CD14-positive monocyte (primary cell): ENCODE data around the gene MYPN. TPM values are rescaled to one million over a fixed set of nuclear protein-coding genes. Genes with fewer than 3 reads are reported as not detected.

ENCODE experiments used
- DNase-seq, 3 donors: peaks; one replicate each; pipeline ENCODE4 v3.0.0-alpha.2; 2011 to 2022
- H2AFZ ChIP-seq: 2 replicates; pipeline ENCODE4 v1.6.0; 2012; ENCODE audit warnings: mild to moderate bottlenecking, low read depth, low read length, inconsistent platforms; ENCODE audit not compliant: insufficient read depth, poor library complexity, severe bottlenecking
- H3K27ac ChIP-seq, 2 donors: 1 replicate in 1 of 2; 2 replicates in 1 of 2; pipeline ENCODE4 v1.5.1; 2012 to 2013; ENCODE audit warnings: low read length in 2 of 2, control low read depth in 1 of 2, inconsistent platforms in 1 of 2, low read depth in 1 of 2, mild to moderate bottlenecking in 1 of 2
- H3K27me3 ChIP-seq, 2 donors: one replicate each; pipeline versions ENCODE4 v1.6.0 to v1.6.1; 2011 to 2013; ENCODE audit warnings: low read length in 2 of 2; ENCODE audit not compliant: control insufficient read depth in 2 of 2, insufficient read depth in 2 of 2
- H3K36me3 ChIP-seq, 2 donors: replicated peaks in 1 of 2; 1 replicate in 1 of 2; 2 replicates in 1 of 2; pipeline versions ENCODE4 v1.5.1 to v1.6.1; 2012 to 2013; ENCODE audit warnings: low read length in 2 of 2, control low read depth in 1 of 2, inconsistent platforms in 1 of 2, mild to moderate bottlenecking in 1 of 2; ENCODE audit not compliant: insufficient read depth in 2 of 2, control insufficient read depth in 1 of 2
- H3K4me1 ChIP-seq, 2 donors: 1 replicate in 1 of 2; 2 replicates in 1 of 2; pipeline versions ENCODE4 v1.5.1 to v1.6.1; 2012 to 2013; ENCODE audit warnings: low read length in 2 of 2, control low read depth in 1 of 2, inconsistent platforms in 1 of 2, mild to moderate bottlenecking in 1 of 2, moderate library complexity in 1 of 2; ENCODE audit not compliant: insufficient read depth in 2 of 2, control insufficient read depth in 1 of 2
- H3K4me2 ChIP-seq: replicated peaks from 2 replicates; pipeline ENCODE3; 2012; ENCODE audit warnings: low read length, moderate library complexity, mild to moderate bottlenecking; ENCODE audit not compliant: poor library complexity, severe bottlenecking; ENCODE audit errors: extremely low read depth
- H3K4me3 ChIP-seq, 3 experiments: fragments of 200-600 bp in 1 of 3; sonication (generic) in 1 of 3; replicated peaks in 1 of 3; 1 replicate in 2 of 3; 2 replicates in 1 of 3; pipeline ENCODE4 v1.5.1; 2011 to 2013; ENCODE audit warnings: low read length in 3 of 3, mild to moderate bottlenecking in 3 of 3, control low read depth in 2 of 3, low read depth in 2 of 3, inconsistent platforms in 1 of 3, moderate library complexity in 1 of 3
- H3K79me2 ChIP-seq: 2 replicates; pipeline ENCODE4 v1.6.0; 2012; ENCODE audit warnings: mild to moderate bottlenecking, control low read depth, inconsistent platforms, low read length, moderate library complexity; ENCODE audit not compliant: insufficient read depth
- H3K9ac ChIP-seq: 2 replicates; pipeline ENCODE4 v1.6.0; 2017; ENCODE audit warnings: low read length, mild to moderate bottlenecking; ENCODE audit not compliant: insufficient read depth, poor library complexity, severe bottlenecking
- H3K9me3 ChIP-seq, 2 donors: replicated peaks in 1 of 2; 1 replicate in 1 of 2; 2 replicates in 1 of 2; pipeline versions ENCODE4 v1.5.1 to v1.6.1; 2012 to 2013; ENCODE audit warnings: low read length in 2 of 2, control low read depth in 1 of 2; ENCODE audit not compliant: control insufficient read depth in 1 of 2, insufficient read depth in 1 of 2
- H4K20me1 ChIP-seq: 2 replicates; pipeline ENCODE4 v1.6.0; 2012; ENCODE audit warnings: mild to moderate bottlenecking, low read length, control low read depth, moderate library complexity; ENCODE audit not compliant: insufficient read depth
- H3K27ac Mint-ChIP-seq, 7 donors: one replicate each; pipeline ENCODE4 v1.8.0; 2020; ENCODE audit warnings: mild to moderate bottlenecking in 7 of 7, mixed read lengths in 7 of 7, moderate library complexity in 6 of 7, inconsistent platforms in 2 of 7
- H3K27me3 Mint-ChIP-seq, 3 donors: one replicate each; pipeline ENCODE4 v1.8.0; 2021 to 2022; ENCODE audit warnings: low read depth in 3 of 3, mild to moderate bottlenecking in 3 of 3, mixed read lengths in 3 of 3, moderate library complexity in 3 of 3, inconsistent platforms in 1 of 3
- H3K36me3 Mint-ChIP-seq, 2 donors: one replicate each; pipeline ENCODE4 v1.8.0; 2020; ENCODE audit warnings: mixed read lengths in 2 of 2, inconsistent platforms in 1 of 2, mild to moderate bottlenecking in 1 of 2
- H3K4me1 Mint-ChIP-seq: one replicate; pipeline ENCODE4 v1.8.0; 2020; ENCODE audit warnings: mild to moderate bottlenecking, mixed read lengths
- H3K4me3 Mint-ChIP-seq, 2 donors: one replicate each; pipeline ENCODE4 v1.8.0; 2020; ENCODE audit warnings: mild to moderate bottlenecking in 2 of 2, mixed read lengths in 2 of 2, moderate library complexity in 1 of 2
- H3K9me3 Mint-ChIP-seq, 7 donors: one replicate each; pipeline ENCODE4 v1.8.0; 2020 to 2022; ENCODE audit warnings: mixed read lengths in 7 of 7, mild to moderate bottlenecking in 6 of 7, moderate library complexity in 6 of 7, inconsistent platforms in 2 of 7
- CTCF ChIP-seq: fragments of 200-600 bp; IDR thresholded peaks from one replicate; pipeline ENCODE4 v1.8.0; 2022; ENCODE audit warnings: antibody characterized with exemption, mild to moderate bottlenecking
- WGBS: methylation state at CpG from one replicate; pipeline ENCODE4 v1.1.5; 2013; ENCODE audit warnings: missing lambda C conversion rate; ENCODE audit not compliant: insufficient coverage; 5-methylcytosine and 5-hydroxymethylcytosine counted together
- intact Hi-C, 2 donors: fragments of 100-400 bp; cut with micrococcal nuclease; formaldehyde crosslinking; loops; one replicate each; pipeline versions ENCODE4 v1.15.0 to v1.15.1; 2023
- polyA plus RNA-seq, 3 donors: library from polyadenylated mRNA; depleted of rRNA in 1 of 3; unstranded in 2 of 3; stranded (reverse) in 1 of 3; fragments of 300-500 nt in 2 of 3; fragments of >200 nt in 1 of 3; fragmentation: Illumina TruSeq in 2 of 3; gene quantifications; 1 replicate in 2 of 3; 2 replicates in 1 of 3; pipeline ENCODE4 v1.2.3, GENCODE V29; 2012 to 2021

The MYPN gene
- polyA plus RNA-seq, 3 donors = not detected

- DNase-seq = no peak
- Histone ChIP-seq H3K9ac (no peak overlapping the region), H3K27ac (no peak overlapping the region), H4K20me1 (no peaks in the 10 kb centered on the region), H3K36me3 (no peaks in the 10 kb centered on the region), H2AFZ (no peak overlapping the region), H3K27me3 (no peaks in the 10 kb centered on the region), H3K4me1 (no peaks in the 10 kb centered on the region), H3K4me2 (no peak overlapping the region), H3K4me3 (no peak overlapping the region), H3K9me3 (no peaks in the 10 kb centered on the region), H3K79me2 (no peaks in the 10 kb centered on the region)
- no peak overlapping the region for H3K4me3 Mint-ChIP-seq
- intact Hi-C loops = no loop called here
- peaks cover 0 to 4% (median 2%) of the 10 kb centered on the region in 3 donors for H3K27me3 Mint-ChIP-seq
- TF ChIP-seq CTCF = no peak
- no peaks in the 10 kb centered on the region for H3K36me3 Mint-ChIP-seq
- no peaks in the 10 kb centered on the region for H3K4me1 Mint-ChIP-seq
- 83% methylated on average over 2 of the region's 3 CpGs for WGBS
- H3K9me3 Mint-ChIP-seq = peaks cover 0 to 3% (median 0%) of the 10 kb centered on the region in 7 donors
- no peak overlapping the region for H3K27ac Mint-ChIP-seq
These were observed 36.4 kb downstream of the MYPN start for GRCh38 chr10:68145705-68146104.

- Mint-ChIP-seq H3K27ac (no peak overlapping the region), H3K36me3 (no peaks in the 10 kb centered on the region), H3K4me1 (no peaks in the 10 kb centered on the region), H3K9me3 (peaks cover 0 to 3% (median 0%) of the 10 kb centered on the region in 7 donors), H3K27me3 (peaks cover 0 to 3% (median 3%) of the 10 kb centered on the region in 3 donors), H3K4me3 (no peak overlapping the region)
- WGBS = no CpG with 5 or more reads among the region's 1 CpG
- H3K27ac ChIP-seq = no peak overlapping the region
- H3K36me3 ChIP-seq = no peaks in the 10 kb centered on the region
- H4K20me1 ChIP-seq = no peaks in the 10 kb centered on the region
- no peak overlapping the region for H3K4me3 ChIP-seq
- intact Hi-C loops = no loop called here
- H3K9me3 ChIP-seq = no peaks in the 10 kb centered on the region
- no peak for TF ChIP-seq CTCF
- no peaks in the 10 kb centered on the region for H3K79me2 ChIP-seq
- no peak overlapping the region for H2AFZ ChIP-seq
- no peak for DNase-seq
- H3K27me3 ChIP-seq = no peaks in the 10 kb centered on the region
- H3K4me1 ChIP-seq = no peaks in the 10 kb centered on the region
- H3K4me2 ChIP-seq = no peak overlapping the region
- H3K9ac ChIP-seq = no peak overlapping the region
These were observed 36.8 kb downstream of the MYPN start for GRCh38 chr10:68146133-68146532.
